HepG2 (cell line): ENCODE data around the gene TCEA3. TPM values are rescaled to one million over a fixed set of nuclear protein-coding genes. Genes with fewer than 3 reads are reported as not detected.

Experiments
- ATAC-seq: fragments of 200-7000 bp; cut with Tn5 transposase; 3 replicates; pipeline ENCODE4 v1.9.1; 2020; ENCODE audit warnings: mild to moderate bottlenecking, moderate library complexity
- BruUV-seq: library from RNA; stranded (reverse); fragments of 400-500 nt; replicated peaks from 2 replicates; lab custom pipeline; 2021; lab: Mats Ljungman, UMichigan
- CTCF ChIA-PET: fragments of 300-600 bp; formaldehyde crosslinking; extraction: SDS; loops from one replicate; lab custom pipeline; 2021; ENCODE audit warnings: low total read pairs, inconsistent platforms, low intra/inter-chr PET ratio; lab: Yijun Ruan, JAX
- POLR2A ChIA-PET: fragments of 350-600 bp; sonication (Branson Sonifier 250); formaldehyde crosslinking; loops from one replicate; lab custom pipeline; 2020; ENCODE audit warnings: antibody characterized with exemption, inconsistent platforms; lab: Yijun Ruan, JAX
- DNase-seq: peaks from one replicate; pipeline ENCODE4 v3.0.0-alpha.2; 2015; ENCODE audit warnings: low spot score
- FAIRE-seq: peaks from 3 replicates; lab custom pipeline; 2011; peaks lifted over from hg19 to GRCh38; lab: Jason Lieb, UNC
- H2AFZ ChIP-seq: one replicate; pipeline ENCODE4 v1.6.1; 2011; ENCODE audit warnings: low read length, inconsistent platforms
- H3K27ac ChIP-seq: fragments of 300-600 bp; 3 replicates; pipeline ENCODE4 v1.8.0; 2011; ENCODE audit warnings: mixed run types, mild to moderate bottlenecking, mixed read lengths, low read length, inconsistent platforms; ENCODE audit not compliant: insufficient read depth; ENCODE audit errors: extremely low read length
- H3K27me3 ChIP-seq, 2 experiments: fragments of 200-600 bp in 1 of 2; 2 replicates in 1 of 2; 3 replicates in 1 of 2; pipeline versions ENCODE4 v1.6.0 to v1.8.0; 2011; ENCODE audit warnings: low read length in 2 of 2, mild to moderate bottlenecking in 2 of 2, moderate library complexity in 2 of 2, inconsistent platforms in 1 of 2; ENCODE audit not compliant: insufficient read depth in 2 of 2, control insufficient read depth in 1 of 2
- H3K36me3 ChIP-seq, 2 experiments: fragments of 200-600 bp in 1 of 2; replicated peaks in 1 of 2; 2 replicates in 1 of 2; 3 replicates in 1 of 2; pipeline versions ENCODE4 v1.5.1 to v1.8.0; 2011; ENCODE audit warnings: low read length in 2 of 2, inconsistent platforms in 1 of 2; ENCODE audit not compliant: insufficient read depth in 2 of 2, control insufficient read depth in 1 of 2
- H3K4me1 ChIP-seq: 2 replicates; pipeline ENCODE4 v1.5.1; 2012; ENCODE audit warnings: low read length, inconsistent platforms; ENCODE audit not compliant: insufficient read depth
- H3K4me2 ChIP-seq: 2 replicates; pipeline ENCODE4 v1.6.0; 2011; ENCODE audit warnings: low read depth, low read length, inconsistent platforms
- H3K4me3 ChIP-seq, 3 experiments: fragments of 200-600 bp in 1 of 3; sonication (generic), shearing (Covaris generic) in 1 of 3; replicated peaks in 1 of 3; 2 replicates each; pipeline ENCODE4 v1.5.1; 2011 to 2016; ENCODE audit warnings: low read length in 3 of 3, inconsistent platforms in 2 of 3, low read depth in 2 of 3, mild to moderate bottlenecking in 2 of 3, control low read depth in 1 of 3, mixed read lengths in 1 of 3; ENCODE audit not compliant: insufficient read depth in 1 of 3
- H3K79me2 ChIP-seq: one replicate; pipeline ENCODE4 v1.6.1; 2011; ENCODE audit warnings: low read length, inconsistent platforms; ENCODE audit not compliant: insufficient read depth
- H3K9ac ChIP-seq: 2 replicates; pipeline ENCODE4 v1.6.0; 2011; ENCODE audit warnings: mild to moderate bottlenecking, low read depth, low read length, inconsistent platforms; ENCODE audit not compliant: insufficient read depth
- H3K9me3 ChIP-seq: 2 replicates; pipeline ENCODE4 v1.5.1; 2012; ENCODE audit warnings: mild to moderate bottlenecking, low read length
- H4K20me1 ChIP-seq: 2 replicates; pipeline ENCODE4 v1.6.0; 2011; ENCODE audit warnings: inconsistent platforms, mild to moderate bottlenecking, low read length, moderate library complexity; ENCODE audit not compliant: insufficient read depth
- CTCF ChIP-seq: sonication (generic); formaldehyde crosslinking; IDR thresholded peaks from 2 replicates; pipeline ENCODE4 v1.5.0; 2020; ENCODE audit warnings: mild to moderate bottlenecking, missing genetic modification reagents, moderate library complexity
- KLF6 ChIP-seq: IDR thresholded peaks from 2 replicates; pipeline ENCODE4 v1.8.0; 2016; ENCODE audit warnings: missing biosample characterization, missing genetic modification reagents
- MAFF ChIP-seq: IDR thresholded peaks from 2 replicates; pipeline ENCODE4 v1.6.1; 2011; ENCODE audit warnings: low read depth, low read length, improper control_type of control experiment
- MAFK ChIP-seq, 2 experiments: IDR thresholded peaks in 1 of 2; conservative IDR thresholded peaks in 1 of 2; 2 replicates each; pipeline ENCODE4 v1.6.1; 2011; ENCODE audit warnings: improper control_type of control experiment in 2 of 2, low read length in 2 of 2
- PCBP1 ChIP-seq: fragments of 200-400 bp; formaldehyde crosslinking; IDR thresholded peaks from 2 replicates; pipeline ENCODE4 v1.6.1; 2017; ENCODE audit warnings: mild to moderate bottlenecking, low read depth, low read length, borderline replicate concordance
- STAG1 ChIP-seq: sonication (generic); formaldehyde crosslinking; IDR thresholded peaks from 2 replicates; pipeline ENCODE4 v1.4.0; 2020; ENCODE audit warnings: missing genetic modification reagents
- ZFY ChIP-seq: sonication (generic); formaldehyde crosslinking; IDR thresholded peaks from 2 replicates; pipeline ENCODE4 v1.4.0; 2020; ENCODE audit warnings: missing genetic modification reagents
- WGBS: methylation state at CpG from one replicate; pipeline ENCODE4 v1.1.6; 2017; ENCODE audit warnings: low lambda C conversion rate; 5-methylcytosine and 5-hydroxymethylcytosine counted together
- in situ Hi-C: cut with HindIII; loops from 2 replicates; pipeline ENCODE4 v1.10.0; 2017; ENCODE audit warnings: low pct_unique_long_range_greater_than_20kb; ENCODE audit not compliant: extremely low pct_ligation_motif_present
- intact Hi-C: fragments of 100-400 bp; cut with micrococcal nuclease; formaldehyde crosslinking; loops from one replicate; pipeline ENCODE4 v1.10.0; 2022; ENCODE audit not compliant: unreplicated experiment
- polyA plus RNA-seq, 8 experiments: library from polyadenylated mRNA; depleted of rRNA in 3 of 8; stranded (reverse) in 7 of 8; unstranded in 1 of 8; fragments of >200 nt; fragmentation: Illumina TruSeq in 4 of 8; extraction: Trizol in 4 of 8; gene quantifications; 2 replicates each; pipeline versions ENCODE4 v1.2.1 to v1.2.3, GENCODE V29; 2011 to 2016; ENCODE audit warnings: low read depth in 4 of 8, missing spikeins in 1 of 8, mixed read lengths in 1 of 8; ENCODE audit not compliant: insufficient read depth in 1 of 8
- total RNA-seq, 5 experiments: library from RNA; depleted of rRNA; stranded (reverse); fragments of >200 nt; fragmentation: Illumina TruSeq; extraction: Trizol; gene quantifications; 2 replicates each; pipeline ENCODE4 v1.2.3, GENCODE V29; 2016; ENCODE audit warnings: low read depth in 1 of 5

The TCEA3 gene
- total and polyA plus RNA-seq, 2 of the 13 experiments (the other 11 are each of a cell fraction or from before 2014, with no cell fraction given) = 55.5 to 84.6 TPM

- CTCF ChIA-PET = no interaction called here
- no peaks in the 10 kb centered on the region for H3K79me2 ChIP-seq
- peak overlapping the region; percentile 34 for H3K4me2 ChIP-seq
- peak overlapping the region in 2 of 3 experiments; percentile 17 to 24; a peak in 3 of 6 replicates for H3K4me3 ChIP-seq
- peaks cover 18% of the 10 kb centered on the region for H3K4me1 ChIP-seq
- H3K9me3 ChIP-seq = no peaks in the 10 kb centered on the region
- in situ Hi-C loops (no loop called here), intact Hi-C loops (no loop called here)
- H3K27me3 ChIP-seq = no peaks in the 10 kb centered on the region
- FAIRE-seq = peak; percentile 30
- 0 out of 2 replicates have a peak, but pooled peaks have one; percentile 18 for TF ChIP-seq CTCF (CRISPR knock-in tag)
- 0 out of 2 replicates have a peak, but pooled peaks have one; percentile 17 for TF ChIP-seq ZFY (CRISPR knock-in tag)
- TF ChIP-seq KLF6 (CRISPR knock-in tag) = no peak
- TF ChIP-seq MAFK (conservative IDR thresholded peaks at IDR 0.05 in 1 of 2, IDR thresholded peaks at IDR 0.05 in 1 of 2; ENCODE audit: low read length in 2 of 2) = 0 out of 4 replicates have a peak, but pooled peaks of 1 of the 2 experiments have one; percentile 13
- TF ChIP-seq STAG1 (CRISPR knock-in tag) = 0 out of 2 replicates have a peak, but pooled peaks have one; percentile 12
- TF ChIP-seq MAFF = peak; percentile 39; the same call in 1 of the 2 replicates
- TF ChIP-seq PCBP1 = no peak
- peak; percentile 16 for DNase-seq
- WGBS = 26% methylated on average over 3 of the region's 3 CpGs
- no peak overlapping the region for H3K9ac ChIP-seq
- no peaks in the 10 kb centered on the region for H3K36me3 ChIP-seq
- POLR2A ChIA-PET = interaction anchor here (0.8 to 1.7 kb wide), 3 partner anchors 10 to 70 kb away, joined by 3 to 11 read pairs (median 3); partner anchors contain the start of gene HNRNPR
- BruUV-seq = no TSS peak
- no peak overlapping the region for H3K27ac ChIP-seq
- H4K20me1 ChIP-seq = no peaks in the 10 kb centered on the region
- peak; percentile 81 for ATAC-seq
- H2AFZ ChIP-seq = no peak overlapping the region
These were observed 70.3 kb downstream of the TCEA3 start for GRCh38 chr1:23354245-23354644.
